Stimulated activated naive CD8-positive, alpha-beta T cell treated with anti-CD3 and anti-CD28 coated beads, Interleukin-15, Interleukin-2, amounts not matched to agents 100 ng/mL and 50 ng/mL, for 24 hours (primary cell): Measurements from ENCODE around the gene C2CD5.
"Not testable (repeated sequence)": the region's sequence is repeated elsewhere in the genome, so short reads cannot be mapped to it uniquely, and the experiment has no call there.

ENCODE experiments used
- H3K27ac Mint-ChIP-seq: one replicate; pipeline ENCODE4 v1.8.0; 2021; ENCODE audit warnings: mild to moderate bottlenecking, mixed read lengths
- H3K27me3 Mint-ChIP-seq: one replicate; pipeline ENCODE4 v1.8.0; 2021; ENCODE audit warnings: mixed read lengths
- H3K36me3 Mint-ChIP-seq: one replicate; pipeline ENCODE4 v1.8.0; 2021; ENCODE audit warnings: low read depth, mixed read lengths
- H3K4me1 Mint-ChIP-seq: one replicate; pipeline ENCODE4 v1.8.0; 2021; ENCODE audit warnings: low read depth, mixed read lengths
- H3K4me3 Mint-ChIP-seq: one replicate; pipeline ENCODE4 v1.8.0; 2021; ENCODE audit warnings: mild to moderate bottlenecking, mixed read lengths
- H3K9me3 Mint-ChIP-seq: one replicate; pipeline ENCODE4 v1.8.0; 2021; ENCODE audit warnings: mixed read lengths

Gene C2CD5

DNA sequence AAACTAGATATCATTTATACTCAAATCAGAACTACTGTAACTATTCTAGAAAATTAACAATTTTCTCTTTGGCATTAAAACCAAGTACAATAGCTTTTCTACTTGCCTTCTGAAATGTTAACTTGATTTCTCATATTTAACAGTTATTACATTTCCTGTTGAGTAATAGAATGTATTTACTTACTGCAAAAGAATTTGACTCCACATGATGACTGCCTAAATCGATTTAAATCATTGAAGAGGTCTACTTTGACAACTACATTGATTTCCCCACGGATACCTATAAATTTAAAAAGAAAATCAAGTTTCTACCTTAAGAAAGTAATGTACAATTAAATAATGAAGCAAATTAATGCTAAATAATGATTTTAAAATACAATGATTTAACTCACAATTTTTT lies 18.9 kb downstream of the C2CD5 start:
- no peaks in the 10 kb centered on the region for H3K9me3 Mint-ChIP-seq
- H3K4me3 Mint-ChIP-seq = no peak overlapping the region
- no peaks in the 10 kb centered on the region for H3K27me3 Mint-ChIP-seq
- H3K4me1 Mint-ChIP-seq = peaks cover 4% of the 10 kb centered on the region
- H3K27ac Mint-ChIP-seq = no peak overlapping the region
- peaks cover 42% of the 10 kb centered on the region for H3K36me3 Mint-ChIP-seq

DNA sequence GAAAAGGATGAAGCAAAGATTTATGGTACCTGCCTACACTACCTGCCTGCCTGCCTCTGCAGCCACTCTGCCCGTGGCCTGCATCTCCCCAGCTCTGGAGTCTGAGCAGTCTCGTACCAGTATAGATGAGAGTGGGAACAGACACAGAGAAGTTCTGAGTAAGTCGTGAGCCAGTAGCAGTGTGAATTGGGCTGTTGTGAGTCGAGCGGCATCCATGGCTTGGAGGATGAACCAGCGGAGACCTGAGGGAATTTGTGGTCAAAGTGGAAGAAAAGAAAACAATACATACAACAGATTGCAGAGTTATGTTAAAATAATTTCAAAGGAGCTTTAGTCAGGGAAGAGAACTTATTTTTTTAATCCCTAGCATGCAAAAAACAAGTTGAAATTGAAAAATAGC lies 25.3 kb downstream of the C2CD5 start:
- Mint-ChIP-seq H3K4me3 (no peak overlapping the region), H3K27me3 (no peaks in the 10 kb centered on the region), H3K4me1 (no peaks in the 10 kb centered on the region), H3K27ac (no peak overlapping the region), H3K36me3 (peaks cover 43% of the 10 kb centered on the region), H3K9me3 (no peaks in the 10 kb centered on the region)

DNA sequence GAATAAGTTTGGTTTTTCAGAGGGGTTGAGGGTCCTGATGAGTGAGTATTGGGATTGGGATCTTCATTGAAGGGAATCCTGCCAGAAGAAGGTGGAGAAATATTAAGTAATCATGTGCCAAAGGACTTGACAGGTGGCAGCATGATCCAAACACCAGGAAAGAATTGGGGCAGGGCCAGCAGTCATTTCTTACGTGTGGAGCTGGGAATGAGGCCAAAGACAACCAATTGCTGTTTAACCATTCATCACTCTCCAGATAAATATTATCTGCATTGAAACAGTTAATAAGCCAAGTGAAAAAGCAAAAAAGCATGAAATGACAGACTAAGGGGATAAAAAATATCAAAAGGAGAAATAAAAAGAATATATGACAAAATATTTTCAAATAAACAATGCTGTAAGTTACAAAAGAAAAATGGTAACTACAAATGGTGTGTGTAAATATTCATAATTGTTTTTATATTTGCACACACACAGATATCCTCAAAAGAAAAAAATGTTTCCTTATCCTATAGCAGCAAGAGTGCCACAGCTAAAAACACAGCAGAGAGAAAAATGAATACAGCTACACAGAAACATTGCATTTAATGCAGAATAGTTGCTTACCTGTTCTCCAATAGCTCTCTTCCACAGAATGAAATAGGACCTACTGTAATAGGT lies 26.2 kb downstream of the C2CD5 start:
- Mint-ChIP-seq H3K27ac (no peak overlapping the region), H3K36me3 (peaks cover 44% of the 10 kb centered on the region), H3K9me3 (no peaks in the 10 kb centered on the region), H3K27me3 (no peaks in the 10 kb centered on the region), H3K4me3 (no peak overlapping the region), H3K4me1 (no peaks in the 10 kb centered on the region)

DNA sequence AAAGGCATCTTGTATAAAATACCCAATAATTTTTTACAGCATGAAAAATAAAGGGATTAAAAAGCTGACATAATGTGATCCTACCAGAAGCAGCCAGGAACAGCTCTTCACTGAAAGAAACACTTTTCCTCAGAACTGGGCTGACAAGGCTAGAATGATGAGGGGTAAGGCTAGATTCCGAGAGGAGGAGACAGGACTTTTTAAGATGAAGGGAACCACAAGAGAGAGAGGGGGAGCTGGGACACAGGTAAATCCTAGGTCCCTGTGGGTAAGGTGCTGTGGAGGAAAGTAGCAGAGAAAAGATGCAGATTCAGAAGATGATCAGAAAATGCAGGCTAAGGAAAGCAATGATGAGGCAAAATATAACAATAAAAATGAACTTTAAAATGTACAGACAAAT lies 29.5 kb downstream of the C2CD5 start:
- Mint-ChIP-seq H3K9me3 (no peaks in the 10 kb centered on the region), H3K27me3 (no peaks in the 10 kb centered on the region), H3K4me1 (no peaks in the 10 kb centered on the region), H3K36me3 (peaks cover 39% of the 10 kb centered on the region), H3K27ac (no peak overlapping the region), H3K4me3 (no peak overlapping the region)

DNA sequence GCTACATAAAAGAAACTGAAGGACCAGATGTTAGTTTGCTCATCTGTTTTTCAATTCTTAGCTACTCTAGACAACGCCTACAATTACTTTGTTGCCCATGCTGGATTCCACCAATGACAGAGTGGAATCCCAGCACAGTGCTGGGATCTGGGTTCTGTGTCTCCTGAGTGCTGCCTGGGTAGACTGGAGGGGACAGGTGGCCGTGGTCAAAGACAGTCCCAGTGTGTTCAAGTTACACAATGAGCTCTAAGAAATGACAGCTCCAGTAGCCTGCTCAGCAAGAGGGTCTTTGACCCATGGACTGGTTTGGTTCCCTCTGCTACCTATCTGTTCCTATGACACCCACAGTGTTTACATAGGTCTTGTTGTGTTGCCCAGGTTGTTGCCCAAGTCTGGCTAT lies 38.5 kb downstream of the C2CD5 start:
- Mint-ChIP-seq H3K27ac (no peak overlapping the region), H3K4me1 (no peaks in the 10 kb centered on the region), H3K4me3 (no peak overlapping the region), H3K36me3 (peaks cover 32% of the 10 kb centered on the region), H3K9me3 (no peaks in the 10 kb centered on the region), H3K27me3 (no peaks in the 10 kb centered on the region)

DNA sequence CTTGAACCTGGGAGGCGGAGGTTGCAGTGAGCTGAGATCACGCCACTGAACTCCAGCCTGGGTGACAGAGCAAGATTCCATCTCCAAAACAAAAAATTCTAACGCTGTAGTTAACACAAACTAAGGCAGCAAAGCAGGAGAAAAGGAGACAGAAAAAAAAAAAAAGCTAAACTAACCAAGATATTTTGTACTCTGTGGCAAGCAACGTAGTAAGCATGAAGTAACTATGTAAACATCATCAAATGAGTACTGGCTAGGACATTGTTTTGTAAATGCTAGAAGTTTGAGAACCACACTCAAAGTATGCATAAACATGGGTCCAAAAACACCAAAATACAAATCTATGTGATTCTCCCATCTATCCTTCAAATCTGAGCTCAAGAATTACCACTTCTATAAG lies 44.2 kb downstream of the C2CD5 start:
- Mint-ChIP-seq H3K27ac (no peak overlapping the region), H3K36me3 (peaks cover 49% of the 10 kb centered on the region), H3K27me3 (no peaks in the 10 kb centered on the region), H3K4me3 (no peak overlapping the region), H3K4me1 (no peaks in the 10 kb centered on the region), H3K9me3 (no peaks in the 10 kb centered on the region)

DNA sequence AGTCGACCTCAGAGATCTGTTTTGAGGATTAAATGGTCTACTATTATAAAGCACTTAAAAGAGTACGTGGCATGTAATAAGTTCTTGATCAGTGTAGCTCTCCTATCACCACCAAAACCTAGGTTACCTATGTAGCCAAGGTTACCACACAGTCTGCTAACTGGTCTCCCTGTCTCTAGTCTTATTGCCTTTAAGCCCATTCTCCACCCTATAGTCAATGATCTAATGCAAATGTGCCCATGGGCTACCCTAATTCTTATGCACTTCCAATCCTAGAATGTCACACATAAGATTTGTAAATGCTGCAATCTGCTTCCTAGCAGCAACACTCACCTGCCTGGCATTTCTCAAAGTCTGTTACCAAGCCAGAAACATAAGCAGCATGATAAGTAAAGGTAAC lies 44.9 kb downstream of the C2CD5 start:
- Mint-ChIP-seq H3K4me1 (no peaks in the 10 kb centered on the region), H3K9me3 (no peaks in the 10 kb centered on the region), H3K4me3 (no peak overlapping the region), H3K36me3 (peaks cover 45% of the 10 kb centered on the region), H3K27me3 (no peaks in the 10 kb centered on the region), H3K27ac (peak overlapping the region; percentile 45)

DNA sequence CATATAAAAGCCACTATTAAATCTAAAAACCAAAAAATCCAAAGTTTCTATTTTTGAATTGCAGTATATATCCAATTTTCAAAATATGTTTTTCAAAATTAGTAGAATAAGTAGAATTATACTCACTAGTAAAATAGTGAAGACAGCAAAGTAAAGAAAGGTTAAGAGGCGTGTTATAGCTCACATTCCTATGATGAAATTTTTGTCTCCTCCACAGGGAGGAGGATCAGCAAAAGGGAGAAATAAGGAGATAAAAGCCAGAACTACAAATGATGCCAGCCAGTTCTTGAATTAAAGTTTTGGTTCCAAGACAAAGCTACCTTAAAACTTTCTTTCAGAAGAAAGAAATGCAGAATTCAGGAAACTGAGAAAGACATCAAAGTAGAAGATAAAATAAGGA lies 50.0 kb downstream of the C2CD5 start:
- H3K27ac Mint-ChIP-seq = no peak overlapping the region
- H3K36me3 Mint-ChIP-seq = peaks cover 45% of the 10 kb centered on the region
- H3K27me3 Mint-ChIP-seq = no peaks in the 10 kb centered on the region
- no peaks in the 10 kb centered on the region for H3K4me1 Mint-ChIP-seq
- no peak overlapping the region for H3K4me3 Mint-ChIP-seq
- H3K9me3 Mint-ChIP-seq = no peaks in the 10 kb centered on the region

DNA sequence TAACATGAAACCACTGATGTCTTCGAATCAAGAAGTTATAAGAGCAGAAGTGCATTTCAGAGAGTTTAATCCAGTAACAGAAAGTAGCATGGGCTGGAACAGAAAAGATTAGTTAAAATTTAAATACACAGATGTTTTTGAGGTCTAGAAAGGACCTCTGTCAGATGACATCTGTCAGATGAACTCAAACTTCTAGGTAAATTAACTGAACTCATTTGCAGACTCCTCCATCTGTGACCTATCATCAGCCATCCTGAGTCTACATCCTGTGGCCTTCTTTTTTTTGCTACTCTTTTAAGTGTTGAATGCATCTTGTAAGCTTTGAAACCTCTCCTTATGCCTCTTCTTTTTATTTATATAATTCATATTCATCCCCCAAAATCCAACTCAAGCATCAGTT lies 53.3 kb downstream of the C2CD5 start:
- Mint-ChIP-seq H3K4me1 (no peaks in the 10 kb centered on the region), H3K27me3 (no peaks in the 10 kb centered on the region), H3K36me3 (peaks cover 50% of the 10 kb centered on the region), H3K27ac (no peak overlapping the region), H3K9me3 (no peaks in the 10 kb centered on the region), H3K4me3 (no peak overlapping the region)

DNA sequence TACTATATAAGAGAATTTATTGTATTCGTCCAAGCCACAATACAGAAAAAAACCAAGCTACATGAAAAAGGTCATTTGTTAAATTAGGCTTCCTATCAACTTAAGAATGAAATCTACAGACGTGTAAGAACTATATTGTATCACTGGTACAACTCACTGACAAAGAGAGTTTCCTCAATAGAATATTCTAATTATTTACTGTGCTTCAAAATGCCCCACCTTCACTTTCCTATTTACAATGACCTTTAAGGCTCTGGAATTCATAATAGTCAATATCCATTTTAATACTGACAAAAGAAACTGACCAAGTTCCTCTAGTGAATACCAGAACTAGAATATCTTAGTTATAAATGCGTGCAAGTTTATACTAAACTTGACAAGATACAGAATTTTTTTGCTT lies 55.9 kb downstream of the C2CD5 start:
- H3K27me3 Mint-ChIP-seq = no peaks in the 10 kb centered on the region
- peaks cover 67% of the 10 kb centered on the region for H3K36me3 Mint-ChIP-seq
- H3K4me3 Mint-ChIP-seq = no peak overlapping the region
- no peak overlapping the region for H3K27ac Mint-ChIP-seq
- H3K9me3 Mint-ChIP-seq = no peaks in the 10 kb centered on the region
- H3K4me1 Mint-ChIP-seq = no peaks in the 10 kb centered on the region

DNA sequence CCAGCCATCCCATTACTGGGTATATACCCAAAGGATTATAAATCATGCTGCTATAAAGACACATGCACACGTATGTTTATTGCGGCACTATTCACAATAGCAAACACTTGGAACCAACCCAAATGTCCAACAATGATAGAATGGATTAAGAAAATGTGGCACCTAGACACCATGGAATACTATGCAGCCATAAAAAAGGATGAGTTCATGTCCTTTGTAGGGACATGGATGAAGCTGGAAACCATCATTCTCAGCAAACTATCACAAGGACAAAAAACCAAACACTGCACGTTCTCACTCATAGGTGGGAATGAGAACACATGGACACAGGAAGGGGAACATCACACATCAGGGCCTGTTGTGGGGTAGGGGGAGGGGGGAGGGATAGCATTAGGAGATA lies 56.7 kb downstream of the C2CD5 start:
- not testable (repeated sequence) for H3K27ac Mint-ChIP-seq, H3K27me3 Mint-ChIP-seq, H3K9me3 Mint-ChIP-seq, H3K4me1 Mint-ChIP-seq, H3K4me3 Mint-ChIP-seq
- H3K36me3 Mint-ChIP-seq = peaks cover 67% of the 10 kb centered on the region

DNA sequence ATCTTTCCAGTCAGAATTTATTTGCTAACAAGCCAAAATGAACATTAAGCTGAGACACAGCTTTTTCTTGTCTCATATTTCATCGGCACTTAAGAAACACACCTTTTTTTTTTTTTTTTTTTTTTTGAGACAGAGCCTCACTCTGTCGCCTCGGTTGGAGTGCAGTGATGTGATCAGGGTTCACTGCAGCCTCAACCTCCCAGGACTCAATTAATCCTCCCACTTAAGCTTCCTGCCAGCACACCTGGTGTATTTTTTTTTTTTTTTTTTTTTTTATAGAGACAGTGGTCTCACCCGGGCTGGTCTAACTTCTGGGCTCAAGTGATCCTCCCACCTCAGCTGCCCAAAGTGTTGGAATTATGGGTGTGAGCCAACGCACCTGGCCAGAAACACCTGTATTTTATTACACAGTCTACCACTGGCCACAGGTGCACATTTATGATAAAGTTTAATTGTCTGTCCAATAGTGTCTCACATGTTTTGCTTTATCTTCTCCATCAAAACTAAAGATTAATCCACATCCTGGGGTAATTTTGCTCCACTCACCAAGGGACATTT lies 62.7 kb downstream of the C2CD5 start:
- Mint-ChIP-seq H3K27me3 (no peaks in the 10 kb centered on the region), H3K36me3 (peaks cover 43% of the 10 kb centered on the region), H3K9me3 (no peaks in the 10 kb centered on the region), H3K27ac (no peak overlapping the region), H3K4me3 (no peak overlapping the region), H3K4me1 (peaks cover 9% of the 10 kb centered on the region)

DNA sequence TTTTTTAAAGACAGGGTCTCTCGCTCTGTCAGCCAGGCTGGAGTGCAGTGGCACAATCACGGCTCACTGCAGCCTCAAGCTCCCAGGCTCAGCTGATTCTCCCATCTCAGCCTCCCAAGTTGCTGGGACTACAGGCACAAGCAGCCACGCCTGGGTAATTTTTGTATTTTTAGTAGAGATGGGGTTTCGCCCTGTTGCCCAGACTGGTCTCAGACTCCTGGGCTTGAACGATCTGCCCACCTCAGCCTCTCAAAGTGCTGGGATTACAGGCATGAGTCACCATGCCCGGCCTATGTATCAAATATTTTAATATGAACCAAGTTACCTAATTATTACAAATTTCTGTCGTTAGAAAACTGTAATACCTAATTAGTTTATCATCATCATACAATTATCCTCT lies 63.5 kb downstream of the C2CD5 start:
- H3K27me3 Mint-ChIP-seq, H3K4me1 Mint-ChIP-seq, H3K27ac Mint-ChIP-seq, H3K9me3 Mint-ChIP-seq, H3K4me3 Mint-ChIP-seq: not testable (repeated sequence)
- H3K36me3 Mint-ChIP-seq = peaks cover 39% of the 10 kb centered on the region

DNA sequence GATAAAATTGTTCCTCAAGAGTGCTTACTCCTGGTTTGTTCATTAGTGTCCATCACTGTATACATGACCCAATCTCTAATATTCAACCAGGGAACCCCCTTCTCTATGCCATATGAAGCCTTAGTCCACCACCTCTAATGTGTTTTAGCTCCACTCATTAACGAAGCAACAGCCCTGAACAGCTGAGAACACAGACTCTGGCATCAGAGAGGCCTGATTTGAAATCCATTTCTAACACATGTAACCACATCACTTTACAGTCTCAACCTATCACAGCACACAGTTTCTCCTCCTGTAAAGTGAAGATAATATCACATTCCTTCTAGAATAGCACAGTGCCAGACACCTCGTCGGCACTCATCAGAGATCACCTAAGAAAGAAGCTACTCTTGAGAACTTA lies 64.3 kb downstream of the C2CD5 start:
- Mint-ChIP-seq H3K9me3 (no peaks in the 10 kb centered on the region), H3K36me3 (peaks cover 37% of the 10 kb centered on the region), H3K27ac (no peak overlapping the region), H3K27me3 (no peaks in the 10 kb centered on the region), H3K4me1 (peaks cover 9% of the 10 kb centered on the region), H3K4me3 (no peak overlapping the region)

DNA sequence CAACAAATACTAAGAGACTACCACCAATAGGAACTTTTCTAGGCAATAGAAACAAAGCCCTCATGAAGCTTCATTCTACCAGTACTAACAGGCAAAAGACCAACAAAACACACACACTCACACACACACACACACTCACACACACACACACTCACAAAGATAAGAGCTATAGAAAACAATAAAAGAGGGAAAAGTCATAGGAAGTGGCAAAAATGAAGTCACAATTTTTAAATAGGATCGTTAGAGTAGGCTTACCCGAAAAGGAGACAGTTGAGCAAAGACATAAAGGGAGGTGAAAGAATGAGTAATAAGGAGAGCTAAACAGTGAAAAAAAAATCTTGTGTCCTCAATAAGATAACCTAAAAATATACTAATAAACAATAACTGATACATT lies 66.5 kb downstream of the C2CD5 start:
- Mint-ChIP-seq H3K9me3 (no peaks in the 10 kb centered on the region), H3K36me3 (peaks cover 30% of the 10 kb centered on the region), H3K4me3 (no peak overlapping the region), H3K4me1 (peaks cover 19% of the 10 kb centered on the region), H3K27ac (no peak overlapping the region), H3K27me3 (no peaks in the 10 kb centered on the region)

DNA sequence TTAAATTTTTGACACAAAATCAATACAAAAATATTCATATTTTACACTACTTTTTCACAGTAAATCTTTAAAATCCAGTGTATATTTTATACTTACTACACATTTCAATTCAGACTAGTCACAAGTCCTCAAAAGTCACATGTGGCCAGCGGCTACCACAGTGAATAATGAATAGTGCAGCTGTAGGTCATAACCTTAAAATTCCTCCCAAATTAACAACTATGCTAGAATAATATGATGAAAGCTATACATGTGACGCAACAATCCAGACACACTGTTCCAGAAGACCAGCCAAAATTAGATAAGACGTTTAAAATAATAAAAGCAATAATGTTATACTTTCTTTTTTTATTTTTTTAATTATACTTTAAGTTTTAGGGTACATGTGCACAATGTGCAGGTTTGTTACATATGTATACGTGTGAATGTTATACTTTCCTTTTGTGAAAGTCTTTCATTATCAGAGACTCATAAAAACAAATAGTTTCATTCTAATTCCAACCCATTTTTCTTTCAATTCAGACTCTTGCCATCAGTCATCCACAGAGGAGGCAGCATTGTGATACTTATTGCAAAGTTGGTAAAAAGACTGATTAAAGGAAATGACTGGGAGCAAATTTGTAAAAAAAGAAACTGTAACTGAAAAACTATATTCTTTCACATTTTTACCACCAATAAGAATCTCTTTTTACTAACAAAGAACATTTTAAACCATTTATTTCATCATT lies 67.0 kb downstream of the C2CD5 start:
- H3K36me3 Mint-ChIP-seq = peaks cover 25% of the 10 kb centered on the region
- H3K4me1 Mint-ChIP-seq = peaks cover 19% of the 10 kb centered on the region
- no peak overlapping the region for H3K4me3 Mint-ChIP-seq
- no peaks in the 10 kb centered on the region for H3K27me3 Mint-ChIP-seq
- no peak overlapping the region for H3K27ac Mint-ChIP-seq
- H3K9me3 Mint-ChIP-seq = no peaks in the 10 kb centered on the region
